Neutrophil (primary cell): ENCODE measurements around the gene MED9.

Experiments used
- H3K27ac ChIP-seq: fragments of 200-600 bp; sonication (generic); 2 replicates; pipeline ENCODE4 v1.5.1; 2016; ENCODE audit warnings: mild to moderate bottlenecking, moderate library complexity
- H3K27me3 ChIP-seq: fragments of 200-600 bp; sonication (generic); 2 replicates; pipeline ENCODE4 v1.6.0; 2016; ENCODE audit warnings: mild to moderate bottlenecking
- H3K36me3 ChIP-seq: fragments of 200-600 bp; sonication (generic); 2 replicates; pipeline ENCODE4 v1.5.1; 2017
- H3K4me1 ChIP-seq, 2 experiments: fragments of 200-600 bp in 1 of 2; sonication (generic) in 1 of 2; 1 replicate in 1 of 2; 2 replicates in 1 of 2; pipeline versions ENCODE4 v1.5.1 to v1.6.1; 2013 to 2016; ENCODE audit warnings: low read depth in 1 of 2, low read length in 1 of 2, mild to moderate bottlenecking in 1 of 2, moderate library complexity in 1 of 2; ENCODE audit not compliant: control insufficient read depth in 1 of 2, insufficient read depth in 1 of 2
- H3K4me3 ChIP-seq, 2 experiments: fragments of 200-600 bp in 1 of 2; sonication (generic) in 1 of 2; 1 replicate in 1 of 2; 2 replicates in 1 of 2; pipeline ENCODE4 v1.5.1; 2013 to 2016; ENCODE audit warnings: low read depth in 1 of 2, low read length in 1 of 2, mild to moderate bottlenecking in 1 of 2, moderate library complexity in 1 of 2
- H3K9me3 ChIP-seq: fragments of 200-600 bp; sonication (generic); 2 replicates; pipeline ENCODE4 v1.5.1; 2016
- TF ChIP-seq, protein P1 (sequence below): fragments of 200-600 bp; sonication (generic); IDR thresholded peaks from 2 replicates; pipeline ENCODE4 v1.5.1; 2016; ENCODE audit warnings: antibody characterized with exemption

MED9 gene

DNA sequence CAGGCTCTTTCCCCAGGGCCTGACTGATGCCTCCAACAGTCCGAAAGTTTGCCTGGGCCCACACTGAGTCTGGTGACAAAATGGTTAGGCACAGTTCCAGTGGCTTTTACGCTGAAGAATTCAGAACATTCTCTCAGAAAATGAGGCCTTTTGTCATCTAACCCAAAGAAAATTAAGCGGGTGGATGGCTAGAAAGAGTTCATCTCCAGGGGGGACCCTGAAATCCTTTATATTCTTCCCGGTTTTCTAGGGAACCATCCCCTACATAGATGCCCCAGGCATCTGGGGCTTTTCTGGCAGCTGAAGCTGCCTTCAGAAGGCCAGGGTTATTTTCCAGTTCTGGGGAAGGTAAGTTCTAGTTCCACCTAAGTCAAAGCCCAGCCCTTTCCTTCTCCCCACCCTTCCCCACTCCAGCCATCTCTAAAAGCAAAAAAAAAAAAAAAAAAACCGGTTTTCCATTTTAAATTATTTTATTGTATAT is 17.2 kb downstream of the MED9 start:
- Histone ChIP-seq H3K27ac (no peak overlapping the region), H3K4me3 (no peak overlapping the region), H3K27me3 (peaks cover 55% of the 10 kb centered on the region), H3K36me3 (peaks cover 30% of the 10 kb centered on the region), H3K9me3 (no peaks in the 10 kb centered on the region), H3K4me1 (peaks cover 18 to 27% of the 10 kb centered on the region in 2 experiments)
- TF ChIP-seq, protein P1, sequence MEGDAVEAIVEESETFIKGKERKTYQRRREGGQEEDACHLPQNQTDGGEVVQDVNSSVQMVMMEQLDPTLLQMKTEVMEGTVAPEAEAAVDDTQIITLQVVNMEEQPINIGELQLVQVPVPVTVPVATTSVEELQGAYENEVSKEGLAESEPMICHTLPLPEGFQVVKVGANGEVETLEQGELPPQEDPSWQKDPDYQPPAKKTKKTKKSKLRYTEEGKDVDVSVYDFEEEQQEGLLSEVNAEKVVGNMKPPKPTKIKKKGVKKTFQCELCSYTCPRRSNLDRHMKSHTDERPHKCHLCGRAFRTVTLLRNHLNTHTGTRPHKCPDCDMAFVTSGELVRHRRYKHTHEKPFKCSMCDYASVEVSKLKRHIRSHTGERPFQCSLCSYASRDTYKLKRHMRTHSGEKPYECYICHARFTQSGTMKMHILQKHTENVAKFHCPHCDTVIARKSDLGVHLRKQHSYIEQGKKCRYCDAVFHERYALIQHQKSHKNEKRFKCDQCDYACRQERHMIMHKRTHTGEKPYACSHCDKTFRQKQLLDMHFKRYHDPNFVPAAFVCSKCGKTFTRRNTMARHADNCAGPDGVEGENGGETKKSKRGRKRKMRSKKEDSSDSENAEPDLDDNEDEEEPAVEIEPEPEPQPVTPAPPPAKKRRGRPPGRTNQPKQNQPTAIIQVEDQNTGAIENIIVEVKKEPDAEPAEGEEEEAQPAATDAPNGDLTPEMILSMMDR: no peak

DNA sequence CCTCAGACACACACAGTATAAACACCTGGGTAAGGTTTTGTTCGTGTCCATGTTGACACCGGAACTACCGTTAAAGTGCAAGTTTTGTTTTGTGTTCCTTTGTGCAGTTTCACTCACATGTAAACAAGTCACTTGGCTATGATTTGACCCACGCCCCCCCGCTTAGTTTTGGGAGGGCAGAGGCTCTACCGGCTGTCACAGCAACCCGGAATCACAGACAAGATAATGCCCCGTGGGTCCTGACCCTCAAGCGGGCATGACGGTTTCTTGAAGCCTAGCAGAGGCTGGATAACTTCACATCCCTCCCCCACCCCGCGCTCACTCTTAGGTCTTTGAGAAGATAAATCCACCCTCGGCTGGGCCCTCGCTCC is 17.7 kb downstream of the MED9 start:
- peaks cover 55% of the 10 kb centered on the region for H3K27me3 ChIP-seq
- no peak overlapping the region for H3K27ac ChIP-seq
- no peaks in the 10 kb centered on the region for H3K9me3 ChIP-seq
- H3K4me1 ChIP-seq: peaks cover 18 to 27% of the 10 kb centered on the region in 2 experiments
- H3K36me3 ChIP-seq: peaks cover 30% of the 10 kb centered on the region
- TF ChIP-seq, protein P1: no peak
- H3K4me3 ChIP-seq: no peak overlapping the region

DNA sequence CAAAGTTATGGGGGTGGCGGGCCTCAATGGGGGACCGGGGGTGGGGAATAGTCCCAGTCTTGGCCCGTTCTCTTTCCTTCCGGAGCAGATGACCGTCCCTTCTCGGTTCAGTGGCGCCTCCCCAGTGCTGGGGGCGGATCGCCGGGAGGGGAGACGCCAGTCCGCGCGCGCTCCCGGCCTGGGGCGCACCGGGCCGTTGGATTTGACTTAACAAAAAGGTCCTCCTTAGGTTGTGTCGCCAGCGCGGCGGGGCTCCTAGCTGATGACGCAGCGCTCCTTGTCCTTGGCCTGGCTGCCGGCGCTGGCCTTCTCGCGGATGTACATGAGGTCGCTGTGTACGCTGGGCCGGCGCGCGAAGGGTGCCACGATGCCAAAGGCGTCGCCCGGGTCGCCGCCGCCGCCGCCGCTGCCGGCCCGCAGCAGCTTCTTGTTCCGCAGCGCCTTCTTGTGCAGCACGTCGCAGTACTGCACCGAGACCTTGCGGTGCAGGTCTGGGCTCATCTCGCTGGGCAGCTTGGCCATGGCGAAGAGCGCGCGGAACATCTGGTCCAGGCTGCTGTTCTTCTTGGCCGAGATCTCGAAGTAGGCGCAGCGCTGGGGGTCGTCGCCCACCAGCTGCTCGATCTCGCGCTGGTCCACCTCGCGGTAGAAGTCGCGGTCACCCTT is 18.2 kb downstream of the MED9 start:
- TF ChIP-seq, protein P1: no peak
- H3K9me3 ChIP-seq: no peaks in the 10 kb centered on the region
- peaks cover 55% of the 10 kb centered on the region for H3K27me3 ChIP-seq
- peaks cover 18 to 27% of the 10 kb centered on the region in 2 experiments for H3K4me1 ChIP-seq
- no peak overlapping the region for H3K27ac ChIP-seq
- H3K36me3 ChIP-seq: peaks cover 30% of the 10 kb centered on the region
- H3K4me3 ChIP-seq: peak overlapping the region in 1 of 2 experiments; percentile 73

DNA sequence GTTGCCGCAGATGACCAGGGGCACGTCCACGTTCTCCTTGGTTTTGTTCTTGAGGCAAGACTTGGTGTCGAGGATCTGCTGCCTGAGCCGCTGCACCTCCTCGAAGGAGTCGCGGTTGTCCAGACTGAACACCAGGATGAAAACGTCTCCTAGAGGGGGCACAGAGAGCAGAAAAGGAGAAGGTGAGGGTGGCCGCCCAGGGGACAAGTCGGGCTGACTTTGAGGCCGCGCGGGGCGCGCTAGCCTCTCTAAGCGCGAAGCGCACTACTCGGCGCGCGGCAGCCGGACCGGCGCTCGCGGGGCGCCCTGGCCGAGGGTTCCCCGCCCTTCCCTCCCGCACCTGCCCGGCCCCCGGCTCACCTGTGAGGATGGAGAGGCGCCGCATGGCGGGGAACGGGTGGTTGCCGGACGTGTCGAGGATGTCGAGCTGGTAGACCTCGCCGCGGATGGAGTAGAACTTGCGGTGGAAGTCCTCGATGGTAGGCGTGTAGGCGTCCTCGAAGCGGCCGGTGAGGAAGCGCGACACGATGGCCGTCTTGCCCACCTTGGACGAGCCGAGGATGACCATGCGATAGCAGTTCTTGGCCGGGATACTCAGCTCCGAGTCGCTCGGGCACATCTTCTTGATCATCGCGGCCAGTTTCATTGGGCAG is 18.9 kb downstream of the MED9 start:
- H3K4me1 ChIP-seq: peaks cover 18 to 27% of the 10 kb centered on the region in 2 experiments
- H3K27me3 ChIP-seq: peaks cover 55% of the 10 kb centered on the region
- H3K4me3 ChIP-seq: peak overlapping the region; percentile 67 to 73
- no peak overlapping the region for H3K27ac ChIP-seq
- H3K36me3 ChIP-seq: peaks cover 25% of the 10 kb centered on the region
- H3K9me3 ChIP-seq: no peaks in the 10 kb centered on the region
- TF ChIP-seq, protein P1: no peak

DNA sequence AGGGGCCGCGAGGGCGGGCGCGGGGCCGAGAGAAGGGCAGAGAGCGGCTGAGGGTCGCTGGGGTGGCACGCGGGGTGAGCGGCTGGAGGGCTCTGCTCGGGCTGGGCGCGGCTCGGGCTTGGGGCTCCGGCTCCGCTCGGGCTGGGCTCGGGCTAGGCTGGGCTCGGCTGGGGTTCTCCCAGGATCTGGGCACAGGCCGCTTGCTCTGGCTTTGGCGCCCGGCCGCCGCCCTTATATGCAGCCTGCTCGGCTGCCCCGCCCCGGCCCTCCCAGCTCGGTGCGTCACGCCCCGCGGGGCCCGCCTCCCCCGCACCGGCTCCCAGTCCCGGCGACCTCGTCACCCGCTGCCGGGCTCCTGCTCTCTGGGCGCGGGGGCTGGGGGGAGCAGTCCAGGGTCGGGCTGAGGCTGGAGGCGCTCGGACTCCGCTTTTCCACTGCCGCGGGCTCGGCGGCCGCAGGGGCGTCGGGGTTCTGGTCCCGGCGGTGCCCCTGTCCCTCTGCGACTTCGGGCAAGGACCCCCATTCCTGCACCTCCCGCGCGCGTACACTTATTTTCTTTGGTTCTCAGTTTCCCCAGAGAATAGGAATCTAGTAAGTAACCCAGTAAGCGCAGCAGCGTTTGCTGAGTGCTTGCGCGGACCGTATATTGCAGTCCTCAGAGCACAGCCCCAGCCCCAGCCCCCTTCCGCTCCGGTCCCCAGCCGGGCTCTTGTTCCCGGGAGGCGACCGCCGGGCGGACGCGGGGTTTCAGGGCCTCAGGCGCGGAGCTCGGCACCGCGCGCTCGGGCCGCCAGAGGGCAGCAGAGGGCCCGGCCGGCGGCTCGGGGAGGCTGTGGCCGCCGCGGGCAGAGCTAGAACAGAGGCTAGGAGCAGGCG is 19.6 kb downstream of the MED9 start, which contains the start of gene RASD1:
Gene RASD1, minus strand, starts transcription at position 207 of the 876 bp plus-strand sequence. CDS start 214 bp downstream, outside the sequence.
- Histone ChIP-seq H3K4me1 (peaks cover 18 to 27% of the 10 kb centered on the region in 2 experiments), H3K4me3 (peak within 1 kb of the TSS; percentile 67 to 73), H3K27ac (peak within 1 kb of the TSS; percentile 42), H3K9me3 (no peaks in the 10 kb centered on the region), H3K36me3 (peaks cover 18% of the 10 kb centered on the region), H3K27me3 (peaks cover 55% of the 10 kb centered on the region)
- TF ChIP-seq, protein P1: peak; percentile 93
